B cell (primary cell): ENCODE measurements around the gene ZDHHC24. TPM values are rescaled to one million over a fixed set of nuclear protein-coding genes. Genes with fewer than 3 reads are reported as not detected.

ENCODE experiments used
- ATAC-seq: fragments of 200-7000 bp; cut with Tn5 transposase; one replicate; pipeline ENCODE4 v1.10.0; 2021; ENCODE audit warnings: low read depth, mild to moderate bottlenecking, moderate number of reproducible peaks, moderate library complexity
- CTCF ChIA-PET: fragments of 350-600 bp; sonication (Branson Sonifier 250); formaldehyde crosslinking; loops from one replicate; lab custom pipeline; 2021; ENCODE audit warnings: antibody characterized with exemption, inconsistent platforms; lab: Charles Lee
- POLR2A ChIA-PET: fragments of 350-600 bp; sonication (Branson Sonifier 250); formaldehyde crosslinking; loops from one replicate; lab custom pipeline; 2021; ENCODE audit warnings: antibody characterized with exemption; lab: Charles Lee
- DNase-seq: peaks from one replicate; pipeline ENCODE4 v3.0.0; 2013
- H2AFZ ChIP-seq: 2 replicates; pipeline ENCODE4 v1.6.1; 2012; ENCODE audit warnings: mild to moderate bottlenecking, low read depth, low read length; ENCODE audit not compliant: insufficient read depth, poor library complexity, severe bottlenecking
- H3K27ac ChIP-seq, 2 donors: 1 replicate in 1 of 2; 2 replicates in 1 of 2; pipeline ENCODE4 v1.5.1; 2012 to 2013; ENCODE audit warnings: low read length in 2 of 2, mild to moderate bottlenecking in 2 of 2, moderate library complexity in 1 of 2
- H3K27me3 ChIP-seq, 4 experiments: fragments of 200-600 bp in 1 of 4; sonication (generic) in 1 of 4; replicated peaks in 1 of 4; 1 replicate in 2 of 4; 2 replicates in 2 of 4; pipeline versions ENCODE4 v1.6.1 to v1.7.0; 2013 to 2016; ENCODE audit warnings: low read length in 3 of 4, mild to moderate bottlenecking in 2 of 4, mixed read lengths in 1 of 4, moderate library complexity in 1 of 4; ENCODE audit not compliant: insufficient read depth in 4 of 4, control insufficient read depth in 3 of 4; ENCODE audit errors: control extremely low read depth in 1 of 4
- H3K36me3 ChIP-seq, 2 experiments: replicated peaks in 1 of 2; 1 replicate in 1 of 2; 2 replicates in 1 of 2; pipeline versions ENCODE4 v1.6.1 to v1.7.1; 2013; ENCODE audit warnings: low read length in 1 of 2; ENCODE audit not compliant: insufficient read depth in 2 of 2, control insufficient read depth in 1 of 2; ENCODE audit errors: control extremely low read depth in 1 of 2, extremely low read depth in 1 of 2
- H3K4me1 ChIP-seq, 2 donors: fragments of 200-600 bp in 1 of 2; sonication (generic) in 1 of 2; 1 replicate in 1 of 2; 2 replicates in 1 of 2; pipeline versions ENCODE4 v1.5.1 to v1.6.1; 2013 to 2017; ENCODE audit warnings: low read length in 2 of 2; ENCODE audit not compliant: control insufficient read depth in 2 of 2, insufficient read depth in 2 of 2
- H3K4me2 ChIP-seq: replicated peaks from 2 replicates; pipeline ENCODE3; 2012; ENCODE audit warnings: mild to moderate bottlenecking, low read depth, low read length; ENCODE audit not compliant: poor library complexity, severe bottlenecking
- H3K4me3 ChIP-seq, 5 experiments: fragments of 200-600 bp in 1 of 5; sonication (generic) in 1 of 5; 1 replicate in 3 of 5; 2 replicates in 2 of 5; pipeline versions ENCODE4 v1.5.1 to v1.7.0; 2011 to 2016; ENCODE audit warnings: low read length in 4 of 5, mild to moderate bottlenecking in 4 of 5, low read depth in 2 of 5, control low read depth in 1 of 5, moderate library complexity in 1 of 5; ENCODE audit not compliant: insufficient read depth in 1 of 5; ENCODE audit errors: control extremely low read depth in 1 of 5, extremely low read depth in 1 of 5
- H3K79me2 ChIP-seq: fragments of 200-600 bp; sonication (generic); one replicate; pipeline ENCODE4 v1.6.0; 2016; ENCODE audit warnings: low read length; ENCODE audit not compliant: control insufficient read depth, insufficient read depth
- H3K9ac ChIP-seq: fragments of 200-600 bp; sonication (generic); 2 replicates; pipeline ENCODE4 v1.6.1; 2017; ENCODE audit warnings: mild to moderate bottlenecking, low read length, moderate library complexity
- H3K9me3 ChIP-seq, 3 donors: one replicate each; pipeline versions ENCODE4 v1.6.1 to v1.7.1; 2013; ENCODE audit warnings: low read length in 2 of 3; ENCODE audit not compliant: control insufficient read depth in 2 of 3, insufficient read depth in 1 of 3; ENCODE audit errors: control extremely low read depth in 1 of 3
- H4K20me1 ChIP-seq: 2 replicates; pipeline ENCODE4 v1.6.0; 2012; ENCODE audit warnings: mild to moderate bottlenecking, low read length; ENCODE audit not compliant: insufficient read depth, control insufficient read depth, poor library complexity, severe bottlenecking
- H3K27ac Mint-ChIP-seq: one replicate; pipeline ENCODE4 v1.8.0; 2021; ENCODE audit warnings: mixed read lengths
- H3K27me3 Mint-ChIP-seq: one replicate; pipeline ENCODE4 v1.8.0; 2021; ENCODE audit warnings: mixed read lengths
- H3K4me1 Mint-ChIP-seq: one replicate; pipeline ENCODE4 v1.8.0; 2021; ENCODE audit warnings: mixed read lengths
- H3K4me3 Mint-ChIP-seq: one replicate; pipeline ENCODE4 v1.8.0; 2021; ENCODE audit warnings: mixed read lengths
- H3K9me3 Mint-ChIP-seq: one replicate; pipeline ENCODE4 v1.8.0; 2022; ENCODE audit warnings: mixed read lengths; ENCODE audit not compliant: insufficient read depth
- CTCF ChIP-seq: fragments of 200-600 bp; IDR thresholded peaks from one replicate; pipeline ENCODE4 v1.8.0; 2022; ENCODE audit warnings: antibody characterized with exemption, mild to moderate bottlenecking
- EZH2 ChIP-seq: IDR thresholded peaks from 2 replicates; pipeline ENCODE4 v1.6.1; 2012; ENCODE audit warnings: borderline replicate concordance, low read depth, mild to moderate bottlenecking, moderate library complexity, low read length; ENCODE audit not compliant: insufficient read depth, poor library complexity, severe bottlenecking
- WGBS: methylation state at CpG from one replicate; pipeline ENCODE4 v1.1.5; 2013; ENCODE audit warnings: missing lambda C conversion rate; ENCODE audit not compliant: insufficient coverage; 5-methylcytosine and 5-hydroxymethylcytosine counted together
- intact Hi-C: fragments of 100-400 bp; cut with micrococcal nuclease; formaldehyde crosslinking; loops from one replicate; pipeline ENCODE4 v1.10.0; 2022
- polyA plus RNA-seq: library from polyadenylated mRNA; depleted of rRNA; stranded (reverse); fragments of >200 nt; gene quantifications from 2 replicates; pipeline ENCODE4 v1.2.3, GENCODE V29; 2012
- total RNA-seq, 2 donors: library from RNA; stranded (reverse); fragments of 120-200 nt in 1 of 2; gene quantifications; 1 replicate in 1 of 2; 2 replicates in 1 of 2; pipeline versions ENCODE4 v1.2.3 to v1.2.4, GENCODE V29; 2013 to 2022

ZDHHC24 gene
- total and polyA plus RNA-seq, 2 donors (not counting 1 experiment from before 2014, with no cell fraction given), result 29.7 to 32.6 TPM

GRCh38 chr11:66477263-66478201 is 68.3 kb downstream of the ZDHHC24 start:
- H3K4me1 ChIP-seq, result peaks cover 10 to 20% of the 10 kb centered on the region in 2 donors
- H3K4me3 ChIP-seq, result no peak overlapping the region
- no peak overlapping the region for H3K9ac ChIP-seq
- H3K27me3 Mint-ChIP-seq, result no peaks in the 10 kb centered on the region
- H3K4me3 Mint-ChIP-seq, result peak overlapping the region; percentile 29
- H3K27ac ChIP-seq, result no peak overlapping the region
- ATAC-seq, result no peak
- no peaks in the 10 kb centered on the region for H4K20me1 ChIP-seq
- ChIA-PET POLR2A (no interaction called here), CTCF (interaction anchor here (1.2 to 3.6 kb wide), 6 partner anchors 9 to 201 kb away, joined by 3 to 45 read pairs (median 16); partner anchors contain the start of genes MRPL11, PELI3 and RBM4B)
- H3K9me3 Mint-ChIP-seq, result no peaks in the 10 kb centered on the region
- WGBS, result 95% methylated on average over 8 of the region's 11 CpGs
- intact Hi-C loops, result no loop called here
- H3K79me2 ChIP-seq, result peaks cover 12% of the 10 kb centered on the region
- peaks cover 20% of the 10 kb centered on the region for H3K4me1 Mint-ChIP-seq
- H2AFZ ChIP-seq, result no peak overlapping the region
- peaks cover 0 to 4% of the 10 kb centered on the region in 2 experiments for H3K36me3 ChIP-seq
- DNase-seq, result no peak
- no peak for TF ChIP-seq CTCF
- TF ChIP-seq EZH2, result no peak
- H3K27me3 ChIP-seq, result no peaks in the 10 kb centered on the region
- no peak overlapping the region for H3K4me2 ChIP-seq
- H3K9me3 ChIP-seq, result no peaks in the 10 kb centered on the region
- no peak overlapping the region for H3K27ac Mint-ChIP-seq

- intact Hi-C loops, result no loop called here
- no peak overlapping the region for H3K9ac ChIP-seq
Measured at GRCh38 chr11:66476841-66477251, 69.0 kb downstream of the ZDHHC24 start.

More at GRCh38 chr11:66476841-66477251, 69.0 kb downstream of the ZDHHC24 start:
- Histone ChIP-seq H4K20me1 (no peaks in the 10 kb centered on the region), H2AFZ (no peak overlapping the region), H3K36me3 (no peaks in the 10 kb centered on the region), H3K4me2 (no peak overlapping the region), H3K4me1 (peaks cover 10 to 20% of the 10 kb centered on the region in 2 donors), H3K27me3 (no peaks in the 10 kb centered on the region), H3K79me2 (peaks cover 12% of the 10 kb centered on the region), H3K27ac (no peak overlapping the region), H3K9me3 (no peaks in the 10 kb centered on the region), H3K4me3 (no peak overlapping the region)
- CTCF ChIA-PET, result interaction anchor here (1.1 kb wide), 1 partner anchor 68 kb away, joined by 3 read pairs; no protein-coding TSS in a partner anchor
- Mint-ChIP-seq H3K27me3 (no peaks in the 10 kb centered on the region), H3K27ac (no peak overlapping the region), H3K9me3 (no peaks in the 10 kb centered on the region), H3K4me1 (peaks cover 20% of the 10 kb centered on the region), H3K4me3 (peak overlapping the region; percentile 55)
- no peak for DNase-seq
- TF ChIP-seq EZH2 (no peak), CTCF (no peak)
- POLR2A ChIA-PET, result no interaction called here
- 97% methylated on average over 9 of the region's 9 CpGs for WGBS
- ATAC-seq, result no peak
